HT-29 (cell line): ENCODE results near the gene IMMP2L. TPM values are rescaled to one million over a fixed set of nuclear protein-coding genes. Genes with fewer than 3 reads are reported as not detected.

Experiments used
- DNase-seq: peaks from one replicate; pipeline ENCODE4 v3.0.0-alpha.2; 2015; ENCODE audit warnings: low spot score
- total RNA-seq: library from RNA; depleted of rRNA; stranded (reverse); fragments of >200 nt; shearing (Covaris generic); gene quantifications from 2 replicates; pipeline ENCODE4 v1.2.3, GENCODE V29; 2014

Gene IMMP2L
- total RNA-seq, 1 experiment from 2014 or later: 8.2 TPM

GRCh38 chr7:111393011-111393754, 169.1 kb downstream of the IMMP2L start:
- no peak for DNase-seq

- no peak for DNase-seq
These were observed 170.0 kb downstream of the IMMP2L start for GRCh38 chr7:111392294-111392693.

GRCh38 chr7:111390000-111390399, 172.3 kb downstream of the IMMP2L start:
- DNase-seq: no peak

- no peak for DNase-seq
These were observed 173.4 kb downstream of the IMMP2L start for GRCh38 chr7:111388912-111389311.

- no peak for DNase-seq
These were observed 174.3 kb downstream of the IMMP2L start for GRCh38 chr7:111388016-111388415.

- no peak for DNase-seq
These were observed 178.0 kb downstream of the IMMP2L start for GRCh38 chr7:111384065-111384891.

- DNase-seq: no peak
These were observed 179.2 kb downstream of the IMMP2L start for GRCh38 chr7:111383133-111383532.

GRCh38 chr7:111381590-111381989, 180.7 kb downstream of the IMMP2L start:
- DNase-seq: no peak

GRCh38 chr7:111380945-111381344, 181.3 kb downstream of the IMMP2L start:
- peak; percentile 36 for DNase-seq

GRCh38 chr7:111374027-111374426, 188.3 kb downstream of the IMMP2L start:
- DNase-seq: no peak

GRCh38 chr7:111371437-111371836, 190.9 kb downstream of the IMMP2L start:
- DNase-seq: no peak

GRCh38 chr7:111370002-111370401, 192.3 kb downstream of the IMMP2L start:
- DNase-seq: no peak

- DNase-seq: no peak
These were observed 193.8 kb downstream of the IMMP2L start for GRCh38 chr7:111368381-111369065.

- DNase-seq: no peak
These were observed 197.9 kb downstream of the IMMP2L start for GRCh38 chr7:111364413-111364812.

- DNase-seq: no peak
These were observed 199.2 kb downstream of the IMMP2L start for GRCh38 chr7:111363099-111363498.

- DNase-seq: no peak
These were observed 199.7 kb downstream of the IMMP2L start for GRCh38 chr7:111362506-111363054.

- no peak for DNase-seq
These were observed 203.4 kb downstream of the IMMP2L start for GRCh38 chr7:111358915-111359314.

GRCh38 chr7:111357691-111358090, 204.6 kb downstream of the IMMP2L start:
- DNase-seq: peak; percentile 26

GRCh38 chr7:111356941-111357340, 205.4 kb downstream of the IMMP2L start:
- DNase-seq: no peak

- no peak for DNase-seq
These were observed 210.0 kb downstream of the IMMP2L start for GRCh38 chr7:111352319-111352718.

GRCh38 chr7:111346219-111346618, 216.1 kb downstream of the IMMP2L start:
- no peak for DNase-seq

GRCh38 chr7:111343017-111343416, 219.3 kb downstream of the IMMP2L start:
- no peak for DNase-seq
